Measurements from ENCODE around the gene TRAM2.

TRAM2 gene

DNA sequence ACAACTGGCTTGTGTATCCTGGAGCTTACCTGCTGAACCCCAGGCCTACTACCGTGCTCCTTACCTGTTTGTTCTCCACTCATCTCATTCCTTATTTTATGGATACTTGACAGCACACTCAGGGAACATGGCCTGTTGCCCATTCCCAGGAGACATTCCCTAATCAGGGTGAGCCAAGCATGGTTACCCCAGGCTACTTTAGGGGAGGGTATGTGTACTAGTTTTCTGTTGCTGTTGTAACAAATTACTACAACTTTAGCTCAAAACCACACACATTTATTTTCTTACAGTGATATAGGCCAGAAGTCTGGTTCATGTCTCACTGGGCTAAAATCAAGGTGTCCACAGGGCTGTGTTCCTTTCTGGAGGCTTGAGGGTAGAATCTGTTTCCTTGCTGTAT, 15.0 kb upstream of the TRAM2 start:
- DNase-seq, result peak; percentile 76

GRCh38 chr6:52590152-52590891, 13.5 kb upstream of the TRAM2 start:
- DNase-seq, result peak; percentile 77

DNA sequence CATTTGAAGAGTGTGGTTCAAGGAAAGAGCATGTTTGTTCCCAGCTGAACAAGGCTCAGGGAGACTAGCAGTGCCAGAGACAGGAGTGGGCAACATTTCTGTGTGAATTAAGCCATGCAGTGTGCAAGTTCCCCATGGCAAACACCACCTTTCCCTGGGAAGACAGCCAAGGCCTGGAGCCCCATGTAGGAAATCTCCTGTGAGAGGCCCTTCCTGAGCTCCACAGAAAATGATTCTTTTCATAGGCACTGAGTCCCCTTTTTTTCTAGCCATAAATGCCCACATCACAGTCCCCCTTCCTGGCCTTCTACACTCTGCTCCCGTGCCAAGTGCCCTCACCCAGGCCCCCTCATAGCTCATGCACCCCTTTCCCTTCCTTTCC, 11.8 kb upstream of the TRAM2 start:
- DNase-seq, result no peak

- no peak for DNase-seq
Measured at GRCh38 chr6:52588087-52588709, 11.3 kb upstream of the TRAM2 start.

DNA sequence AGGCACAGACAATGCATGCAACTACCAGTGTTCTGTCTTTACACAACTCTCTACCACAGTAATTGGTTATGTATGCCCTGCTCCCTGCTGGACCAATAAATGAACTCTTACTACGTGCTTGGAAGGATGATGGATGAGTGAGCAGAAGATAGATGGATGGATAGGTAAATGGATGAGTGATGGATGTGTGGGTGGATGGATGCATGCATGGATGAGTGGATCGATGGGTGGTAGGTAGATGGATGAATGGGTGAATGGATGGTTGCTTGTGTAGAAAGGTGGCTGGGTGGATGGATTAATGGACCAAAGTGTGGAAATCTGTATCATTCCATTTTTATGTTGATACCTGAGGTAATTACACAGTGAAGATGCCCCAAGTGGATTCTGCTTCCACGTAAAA, 10.1 kb upstream of the TRAM2 start:
- no peak for DNase-seq

- no peak for DNase-seq
Measured at GRCh38 chr6:52584203-52584602, 7.3 kb upstream of the TRAM2 start.

GRCh38 chr6:52582996-52583395, 6.1 kb upstream of the TRAM2 start:
- no peak for DNase-seq

GRCh38 chr6:52582446-52582845, 5.6 kb upstream of the TRAM2 start:
- no peak for DNase-seq

DNA sequence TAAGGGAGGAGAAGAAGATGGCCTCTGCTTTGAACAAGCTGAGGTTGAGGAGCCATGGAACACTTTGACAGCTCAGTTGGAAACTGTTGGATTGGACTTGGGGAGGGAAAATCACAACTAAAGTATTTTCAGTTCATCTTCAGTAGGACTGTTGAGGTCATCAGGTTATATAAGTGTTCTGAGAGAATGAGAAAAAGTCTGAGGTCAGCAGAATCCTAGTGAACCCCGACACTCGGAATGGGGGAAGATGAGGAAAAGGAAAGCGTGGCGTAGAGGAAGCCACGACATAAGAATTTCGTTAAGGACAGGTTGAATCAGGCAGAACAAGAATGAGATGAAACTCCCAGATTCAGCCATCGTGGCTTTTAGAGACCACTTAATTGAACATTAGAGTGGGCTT, 4.0 kb upstream of the TRAM2 start:
- no peak for DNase-seq

DNA sequence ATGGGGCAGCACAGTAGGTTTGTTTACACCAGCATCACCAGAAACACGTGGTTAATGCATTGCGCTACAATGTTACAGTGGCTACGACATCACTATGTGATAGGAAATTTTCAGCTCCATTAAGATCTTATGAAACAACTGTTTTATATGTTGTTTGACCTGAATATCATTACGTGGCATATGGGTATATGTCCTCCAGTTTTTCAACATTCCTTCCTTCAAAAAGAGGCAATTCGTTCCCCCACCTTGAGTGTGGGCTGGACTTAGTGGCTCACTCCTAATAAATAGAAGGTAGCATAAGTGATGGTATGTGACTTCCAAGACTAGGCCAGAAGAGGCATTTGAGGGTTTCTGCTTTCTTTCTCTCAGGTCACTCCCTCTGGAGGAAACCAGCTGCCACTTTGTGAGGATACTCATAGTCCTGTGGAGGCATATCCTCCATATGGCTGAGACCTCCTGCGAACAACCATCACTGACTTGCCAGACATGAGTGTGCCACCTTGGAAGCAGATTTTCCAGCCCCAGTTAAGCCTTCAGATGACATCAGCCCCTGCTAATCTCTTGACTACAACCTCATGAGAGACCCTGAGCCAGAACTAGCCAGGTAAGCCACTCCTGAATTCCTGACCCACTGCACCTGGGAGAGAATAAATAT, 2.3 kb upstream of the TRAM2 start:
- peak; percentile 40 for DNase-seq

DNA sequence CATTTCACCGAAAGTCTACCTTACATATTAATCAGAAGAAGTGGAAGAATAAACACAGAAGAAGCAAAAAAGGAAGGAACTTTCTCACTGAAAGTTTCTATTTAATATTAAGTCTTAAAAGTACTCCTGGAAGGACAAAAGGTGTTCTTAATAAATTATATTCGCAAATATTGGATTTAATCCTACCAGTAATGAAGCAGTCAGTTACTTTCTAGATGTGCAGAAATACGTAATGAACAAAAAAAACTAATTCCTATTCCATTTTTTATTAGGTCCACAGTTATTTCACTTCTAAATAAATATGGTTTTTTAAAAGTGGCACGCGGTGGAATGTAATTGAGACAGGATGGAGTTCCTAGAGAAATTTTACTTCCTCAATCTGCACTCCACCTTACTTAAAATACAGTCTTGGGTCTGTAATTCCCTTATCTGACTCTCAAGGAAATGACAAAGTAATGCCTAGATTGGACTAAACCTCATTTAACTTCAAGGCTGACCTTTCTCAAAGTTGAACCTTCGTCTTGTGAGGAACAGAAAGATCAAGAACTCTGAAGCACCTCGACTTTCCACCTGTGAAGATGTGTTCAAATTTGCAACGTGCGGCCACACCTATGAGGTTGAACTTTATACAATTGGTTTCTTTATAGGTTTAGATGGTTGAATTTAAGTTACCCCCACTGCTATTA, 1.1 kb upstream of the TRAM2 start:
- DNase-seq, result no peak

DNA sequence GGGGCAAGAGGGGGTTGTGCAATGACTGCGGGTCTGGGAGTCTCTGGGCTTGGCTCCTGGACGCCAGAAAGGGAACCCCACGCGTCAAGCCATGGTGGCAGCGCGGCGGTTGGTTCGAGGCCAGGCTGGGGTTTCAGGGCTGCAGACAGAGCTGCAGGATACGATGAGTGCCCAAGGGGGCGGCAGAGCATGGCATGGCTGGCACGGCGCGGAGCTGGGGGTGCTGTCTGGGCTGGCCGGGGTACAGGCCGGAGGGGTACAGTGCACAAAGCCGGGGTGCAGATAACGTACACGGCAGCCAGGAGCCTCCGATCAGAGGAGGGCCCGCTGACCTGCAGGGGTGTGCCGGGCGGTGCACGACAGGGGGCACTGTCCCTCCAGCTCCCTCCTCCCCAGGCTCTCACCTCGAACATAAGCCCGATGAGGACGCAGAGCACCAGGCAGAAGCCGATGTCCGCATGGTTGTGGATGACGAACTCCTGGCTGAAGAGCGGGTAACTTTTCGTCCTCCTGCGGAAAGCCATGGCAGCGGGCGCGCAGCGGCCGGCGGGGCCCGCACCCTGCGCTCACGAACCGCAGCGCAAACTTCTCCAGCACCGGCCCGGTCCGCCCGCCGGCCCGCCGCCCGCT, 353 bp downstream of the TRAM2 start:
- DNase-seq, result peak; percentile 86

- no peak for DNase-seq
Measured at GRCh38 chr6:52576054-52576391, 837 bp downstream of the TRAM2 start.

GRCh38 chr6:52575502-52575892, 1.4 kb downstream of the TRAM2 start:
- no peak for DNase-seq

GRCh38 chr6:52574709-52575501, 2.0 kb downstream of the TRAM2 start:
- DNase-seq, result no peak

GRCh38 chr6:52573295-52573694, 3.6 kb downstream of the TRAM2 start:
- no peak for DNase-seq

GRCh38 chr6:52572536-52572935, 4.3 kb downstream of the TRAM2 start:
- no peak for DNase-seq

DNA sequence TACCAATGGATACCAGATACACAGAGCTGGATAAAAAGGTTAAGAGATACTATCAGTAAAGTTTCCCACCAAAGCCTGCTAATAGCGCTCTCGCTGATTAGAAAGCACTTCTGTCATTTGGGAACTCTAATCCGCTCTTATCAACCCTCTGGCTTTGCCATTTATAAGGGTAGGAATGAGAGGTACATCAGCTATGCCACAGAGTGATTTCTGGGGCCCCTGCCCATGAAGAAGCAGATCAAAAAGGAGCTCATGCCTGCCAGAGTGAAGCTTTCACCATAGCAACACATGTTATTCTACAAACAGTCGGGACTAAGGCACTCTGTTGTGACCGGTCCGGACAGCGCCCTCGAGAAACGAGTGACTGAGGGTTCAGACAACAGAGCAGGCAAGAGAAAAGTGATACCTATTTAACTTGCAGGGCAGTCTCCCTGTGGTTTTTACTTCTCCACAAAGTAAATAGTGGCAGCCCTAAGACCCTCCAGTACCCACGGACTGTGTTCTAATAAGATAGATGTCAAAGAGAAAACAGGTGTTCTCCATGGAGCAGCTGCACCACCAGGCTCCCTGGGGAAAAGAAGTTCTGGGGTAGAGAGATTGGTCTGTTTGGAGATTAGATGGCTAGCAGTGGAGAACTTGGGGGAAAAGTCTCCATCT, 5.6 kb downstream of the TRAM2 start:
- no peak for DNase-seq

DNA sequence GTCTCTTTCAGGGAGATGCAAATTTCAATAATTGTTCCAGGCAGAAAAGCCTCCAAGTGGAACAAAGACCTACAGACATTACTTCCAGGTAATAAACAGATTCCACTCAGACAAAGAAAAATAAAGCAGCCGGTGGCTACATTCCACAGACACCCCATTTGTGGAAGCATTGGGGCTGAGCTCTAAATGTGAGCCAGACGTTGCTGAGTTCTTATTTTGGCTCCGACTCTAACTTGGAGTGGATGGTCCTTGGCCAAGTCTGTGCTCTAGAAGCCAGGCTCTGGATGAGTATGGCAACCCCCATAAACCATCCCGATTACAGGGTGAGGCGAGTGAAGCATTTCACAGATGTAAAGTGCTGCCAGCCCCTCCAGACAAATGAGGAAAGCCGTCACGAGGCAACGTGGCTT, 6.6 kb downstream of the TRAM2 start:
- DNase-seq, result peak; percentile 45

- DNase-seq, result no peak
Measured at GRCh38 chr6:52568320-52568719, 8.5 kb downstream of the TRAM2 start.

GRCh38 chr6:52566853-52567279, 10.0 kb downstream of the TRAM2 start:
- no peak for DNase-seq

DNA sequence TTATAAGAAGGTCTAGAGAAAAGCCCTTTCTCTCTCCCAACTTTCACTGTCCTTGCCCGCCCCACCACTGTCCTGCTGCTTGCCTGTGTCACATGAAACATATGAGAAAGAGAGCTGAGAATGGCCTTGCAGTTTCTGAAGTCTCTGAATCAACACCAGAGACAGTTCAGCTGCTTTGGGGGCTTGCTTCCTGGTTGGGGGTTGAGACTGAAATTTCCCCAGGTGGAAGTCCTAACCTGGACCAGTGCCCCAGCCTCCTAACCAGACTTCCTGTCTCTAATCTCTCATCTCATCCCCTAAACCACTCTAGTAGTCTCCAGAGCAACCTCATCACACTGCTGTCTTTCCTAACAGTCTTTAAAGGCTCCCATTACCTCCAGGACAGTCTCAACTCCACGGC, 10.7 kb downstream of the TRAM2 start:
- DNase-seq, result no peak
